CD4-positive, alpha-beta T cell treated with Interleukin-10 for 1 hour (primary cell): ENCODE data around the gene MAP2K6.

ENCODE experiments used
- DNase-seq: peaks from one replicate; pipeline ENCODE4 v3.0.0-alpha.2; 2020

The MAP2K6 gene

GRCh38 chr17:69497161-69497560 lies 82.7 kb downstream of the MAP2K6 start:
- DNase-seq = no peak

- no peak for DNase-seq
Measured at GRCh38 chr17:69499318-69499717, 84.8 kb downstream of the MAP2K6 start.

- DNase-seq = no peak
Measured at GRCh38 chr17:69500911-69501429, 86.5 kb downstream of the MAP2K6 start.

- DNase-seq = no peak
Measured at GRCh38 chr17:69501591-69502468, 87.3 kb downstream of the MAP2K6 start.

- no peak for DNase-seq
Measured at GRCh38 chr17:69503711-69504110, 89.2 kb downstream of the MAP2K6 start.

GRCh38 chr17:69505740-69506139 lies 91.2 kb downstream of the MAP2K6 start:
- no peak for DNase-seq

- no peak for DNase-seq
Measured at GRCh38 chr17:69506489-69506888, 92.0 kb downstream of the MAP2K6 start.

GRCh38 chr17:69508814-69509213 lies 94.3 kb downstream of the MAP2K6 start:
- no peak for DNase-seq

- no peak for DNase-seq
Measured at GRCh38 chr17:69511250-69511649, 96.8 kb downstream of the MAP2K6 start.

- DNase-seq = no peak
Measured at GRCh38 chr17:69512946-69513345, 98.4 kb downstream of the MAP2K6 start.

- DNase-seq = no peak
Measured at GRCh38 chr17:69516225-69516624, 101.7 kb downstream of the MAP2K6 start.

GRCh38 chr17:69516911-69517310 lies 102.4 kb downstream of the MAP2K6 start:
- DNase-seq = no peak

- no peak for DNase-seq
Measured at GRCh38 chr17:69518951-69519350, 104.5 kb downstream of the MAP2K6 start.

GRCh38 chr17:69523244-69523861 lies 108.9 kb downstream of the MAP2K6 start:
- DNase-seq = peak; percentile 9

- DNase-seq = no peak
Measured at GRCh38 chr17:69524854-69525253, 110.4 kb downstream of the MAP2K6 start.

GRCh38 chr17:69525920-69526841 lies 111.7 kb downstream of the MAP2K6 start:
- peak; percentile 13 for DNase-seq

- no peak for DNase-seq
Measured at GRCh38 chr17:69528035-69528434, 113.5 kb downstream of the MAP2K6 start.

- DNase-seq = no peak
Measured at GRCh38 chr17:69533481-69534234, 119.2 kb downstream of the MAP2K6 start.

- no peak for DNase-seq
Measured at GRCh38 chr17:69534235-69534621, 119.7 kb downstream of the MAP2K6 start.

GRCh38 chr17:69535016-69535570 lies 120.6 kb downstream of the MAP2K6 start:
- no peak for DNase-seq

- DNase-seq = no peak
Measured at GRCh38 chr17:69538795-69539194, 124.3 kb downstream of the MAP2K6 start.

GRCh38 chr17:69539274-69539673 lies 124.8 kb downstream of the MAP2K6 start:
- no peak for DNase-seq
